B cell (primary cell): Measurements from ENCODE around the gene ATP5F1A.
"Not testable (repeated sequence)": the region's sequence is repeated elsewhere in the genome, so short reads cannot be mapped to it uniquely, and the experiment has no call there.

Experiments
- EZH2 ChIP-seq: IDR thresholded peaks from 2 replicates; pipeline ENCODE4 v1.6.1; 2012; ENCODE audit warnings: borderline replicate concordance, low read depth, mild to moderate bottlenecking, moderate library complexity, low read length; ENCODE audit not compliant: insufficient read depth, poor library complexity, severe bottlenecking
- TF ChIP-seq, protein P1 (sequence below): fragments of 200-600 bp; IDR thresholded peaks from one replicate; pipeline ENCODE4 v1.8.0; 2022; ENCODE audit warnings: antibody characterized with exemption, mild to moderate bottlenecking

DNA sequence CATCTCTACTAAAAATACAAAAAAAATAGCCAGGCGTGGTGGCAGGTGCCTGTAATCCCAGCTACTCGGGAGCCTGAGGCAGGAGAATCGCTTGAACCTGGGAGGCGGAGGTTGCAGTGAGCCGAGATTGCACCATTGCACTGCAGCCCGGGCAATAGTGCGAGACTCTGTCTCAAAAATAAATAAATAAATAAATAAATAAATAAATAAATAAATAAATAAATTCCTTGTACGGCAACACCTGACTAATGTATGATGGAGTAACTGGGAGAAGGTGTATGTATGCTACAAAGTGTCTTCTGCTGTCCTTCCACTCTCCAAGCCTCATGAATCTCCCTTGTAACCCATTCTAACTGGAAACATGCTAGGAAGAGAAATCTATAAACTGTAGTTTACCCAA, 32.5 kb upstream of the ATP5F1A start:
- TF ChIP-seq, protein P1, sequence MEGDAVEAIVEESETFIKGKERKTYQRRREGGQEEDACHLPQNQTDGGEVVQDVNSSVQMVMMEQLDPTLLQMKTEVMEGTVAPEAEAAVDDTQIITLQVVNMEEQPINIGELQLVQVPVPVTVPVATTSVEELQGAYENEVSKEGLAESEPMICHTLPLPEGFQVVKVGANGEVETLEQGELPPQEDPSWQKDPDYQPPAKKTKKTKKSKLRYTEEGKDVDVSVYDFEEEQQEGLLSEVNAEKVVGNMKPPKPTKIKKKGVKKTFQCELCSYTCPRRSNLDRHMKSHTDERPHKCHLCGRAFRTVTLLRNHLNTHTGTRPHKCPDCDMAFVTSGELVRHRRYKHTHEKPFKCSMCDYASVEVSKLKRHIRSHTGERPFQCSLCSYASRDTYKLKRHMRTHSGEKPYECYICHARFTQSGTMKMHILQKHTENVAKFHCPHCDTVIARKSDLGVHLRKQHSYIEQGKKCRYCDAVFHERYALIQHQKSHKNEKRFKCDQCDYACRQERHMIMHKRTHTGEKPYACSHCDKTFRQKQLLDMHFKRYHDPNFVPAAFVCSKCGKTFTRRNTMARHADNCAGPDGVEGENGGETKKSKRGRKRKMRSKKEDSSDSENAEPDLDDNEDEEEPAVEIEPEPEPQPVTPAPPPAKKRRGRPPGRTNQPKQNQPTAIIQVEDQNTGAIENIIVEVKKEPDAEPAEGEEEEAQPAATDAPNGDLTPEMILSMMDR, result not testable (repeated sequence)
- not testable (repeated sequence) for TF ChIP-seq EZH2
